Activated naive CD4-positive, alpha-beta T cell treated with anti-CD3 and anti-CD28 coated beads, Interleukin-2, amount 50 U/mL, for 72 hours (primary cell): ENCODE measurements around the gene CD163L1. TPM values are rescaled to one million over a fixed set of nuclear protein-coding genes. Genes with fewer than 3 reads are reported as not detected.
"Not testable (repeated sequence)": the region's sequence is repeated elsewhere in the genome, so short reads cannot be mapped to it uniquely, and the experiment has no call there.

ENCODE experiments used
- ATAC-seq, 2 donors: fragments of 150-1000 bp; cut with Tn5 transposase; 2 replicates each; pipeline ENCODE4 v1.10.0; 2021; ENCODE audit warnings: mild to moderate bottlenecking in 2 of 2, moderate library complexity in 2 of 2
- DNase-seq, 2 donors: peaks; one replicate each; pipeline ENCODE4 v3.0.0; 2021 to 2022; ENCODE audit warnings: low spot score in 2 of 2
- H3K27ac Mint-ChIP-seq, 2 donors: one replicate each; pipeline ENCODE4 v1.8.0; 2022; ENCODE audit warnings: mild to moderate bottlenecking in 2 of 2, mixed read lengths in 2 of 2
- H3K36me3 Mint-ChIP-seq, 2 donors: one replicate each; pipeline ENCODE4 v1.8.0; 2022; ENCODE audit warnings: mixed read lengths in 2 of 2
- H3K9me3 Mint-ChIP-seq, 2 donors: one replicate each; pipeline ENCODE4 v1.8.0; 2022; ENCODE audit warnings: mixed read lengths in 2 of 2
- total RNA-seq, 2 donors: library from RNA; stranded (reverse); gene quantifications; one replicate each; pipeline ENCODE4 v1.2.3, GENCODE V29; 2022

The CD163L1 gene
- total RNA-seq, 2 donors from 2014 or later, result not detected

- H3K27ac Mint-ChIP-seq, result no peak overlapping the region
- no peak for DNase-seq
- H3K9me3 Mint-ChIP-seq, result no peaks in the 10 kb centered on the region
- H3K36me3 Mint-ChIP-seq, result no peaks in the 10 kb centered on the region
- ATAC-seq, result no peak
Observed at GRCh38 chr12:7362734-7363133, 81.2 kb downstream of the CD163L1 start.

- no peak for ATAC-seq
- Mint-ChIP-seq H3K27ac (no peak overlapping the region), H3K36me3 (no peaks in the 10 kb centered on the region), H3K9me3 (no peaks in the 10 kb centered on the region)
- no peak for DNase-seq
Observed at GRCh38 chr12:7361265-7361664, 82.7 kb downstream of the CD163L1 start.

GRCh38 chr12:7354529-7354928, 89.4 kb downstream of the CD163L1 start:
- no peak for ATAC-seq
- Mint-ChIP-seq H3K27ac (no peak overlapping the region), H3K36me3 (no peaks in the 10 kb centered on the region), H3K9me3 (no peaks in the 10 kb centered on the region)
- DNase-seq, result no peak

GRCh38 chr12:7352661-7353060, 91.3 kb downstream of the CD163L1 start:
- no peak for DNase-seq
- H3K27ac Mint-ChIP-seq, result no peak overlapping the region
- no peak for ATAC-seq
- no peaks in the 10 kb centered on the region for H3K9me3 Mint-ChIP-seq
- no peaks in the 10 kb centered on the region for H3K36me3 Mint-ChIP-seq

- DNase-seq, result no peak
- Mint-ChIP-seq H3K27ac (no peak overlapping the region), H3K9me3 (no peaks in the 10 kb centered on the region), H3K36me3 (no peaks in the 10 kb centered on the region)
- ATAC-seq, result no peak
Observed at GRCh38 chr12:7351177-7351576, 92.8 kb downstream of the CD163L1 start.

DNA sequence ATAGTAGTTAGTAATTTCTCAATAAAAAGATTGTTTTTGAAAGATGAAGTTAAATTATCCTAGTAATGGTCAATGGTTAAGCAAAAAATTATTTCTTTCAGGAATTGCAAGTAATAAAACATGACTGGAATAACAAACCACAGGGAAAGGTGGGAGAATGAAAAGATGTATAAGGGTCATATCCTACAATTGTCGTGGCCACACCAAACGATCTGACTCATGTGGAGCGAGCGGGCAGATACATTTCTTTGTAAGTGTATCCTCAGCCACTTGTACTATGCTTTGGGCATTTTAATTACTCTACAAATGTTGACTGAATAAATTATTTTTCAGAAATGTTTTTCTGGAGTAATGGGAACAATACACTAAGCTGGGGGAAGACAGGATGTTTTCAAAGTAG, 94.5 kb downstream of the CD163L1 start:
- DNase-seq, result no peak
- peaks cover 8 to 12% of the 10 kb centered on the region in 2 donors for H3K36me3 Mint-ChIP-seq
- ATAC-seq, result no peak
- no peak overlapping the region for H3K27ac Mint-ChIP-seq
- H3K9me3 Mint-ChIP-seq, result peaks cover 7 to 11% of the 10 kb centered on the region in 2 donors

DNA sequence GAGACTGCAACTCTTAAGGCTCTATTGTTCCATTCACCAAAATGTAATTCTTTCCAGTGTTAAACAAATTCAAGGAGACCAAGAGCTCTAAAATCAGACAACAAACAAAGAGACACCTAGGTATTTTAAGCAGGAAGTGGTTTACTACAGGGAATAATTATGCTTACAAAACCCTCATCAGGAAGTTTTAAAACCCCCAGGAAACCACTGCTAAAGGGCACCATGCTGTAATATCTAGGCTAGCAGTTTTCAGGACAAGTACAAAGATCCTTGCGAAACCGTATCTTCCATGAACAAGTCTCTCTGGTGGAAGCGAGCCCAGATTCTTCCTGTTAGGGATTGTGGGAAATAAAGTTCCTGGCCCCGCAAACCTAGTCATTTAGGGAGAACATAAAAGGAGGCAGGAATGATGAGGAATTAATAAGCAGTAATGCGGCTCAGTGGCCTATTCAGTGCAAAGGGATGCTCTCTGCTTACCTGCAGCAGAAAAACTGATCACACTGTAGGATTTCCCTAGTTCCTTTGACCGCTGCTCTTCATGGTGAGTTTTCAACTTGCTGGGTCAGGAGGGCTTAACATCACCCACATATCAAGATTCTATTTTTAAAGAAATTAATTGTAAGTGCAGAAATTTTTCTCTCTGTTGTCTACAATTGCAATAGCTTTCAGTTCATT, 97.3 kb downstream of the CD163L1 start:
- DNase-seq (no peak), ATAC-seq (no peak)
- peaks cover 19 to 20% of the 10 kb centered on the region in 2 donors for H3K9me3 Mint-ChIP-seq
- H3K36me3 Mint-ChIP-seq, result peaks cover 8 to 18% of the 10 kb centered on the region in 2 donors
- no peak overlapping the region for H3K27ac Mint-ChIP-seq

- H3K9me3 Mint-ChIP-seq, result peaks cover 19 to 20% of the 10 kb centered on the region in 2 donors
- no peak for DNase-seq
- H3K36me3 Mint-ChIP-seq, result peaks cover 8 to 18% of the 10 kb centered on the region in 2 donors
- no peak overlapping the region for H3K27ac Mint-ChIP-seq
- no peak for ATAC-seq
Observed at GRCh38 chr12:7344833-7345606, 98.9 kb downstream of the CD163L1 start.

DNA sequence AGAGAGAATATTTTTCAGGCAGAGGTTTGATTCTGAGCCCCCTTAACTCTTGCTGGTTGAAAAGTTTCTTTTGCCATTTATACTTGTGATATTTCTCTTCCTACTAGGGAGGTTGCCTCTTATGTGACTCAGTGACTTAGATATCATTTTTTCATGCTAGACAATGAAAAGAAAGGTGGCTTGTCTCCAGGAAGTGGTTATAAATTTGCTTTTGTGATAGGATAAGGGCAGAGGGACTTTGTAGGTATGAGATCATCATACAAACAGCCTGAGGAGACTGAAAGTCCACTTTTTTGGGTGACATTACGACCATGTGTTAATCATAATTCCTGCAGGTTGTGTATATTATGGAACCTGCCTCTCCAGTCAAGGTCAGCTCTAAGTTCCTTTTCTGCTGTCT, 104.3 kb downstream of the CD163L1 start:
- peaks cover 9 to 14% of the 10 kb centered on the region in 2 donors for H3K9me3 Mint-ChIP-seq
- H3K36me3 Mint-ChIP-seq, result peaks cover 1 to 8% of the 10 kb centered on the region in 2 donors
- ATAC-seq, result no peak
- DNase-seq, result no peak
- H3K27ac Mint-ChIP-seq, result no peak overlapping the region

DNA sequence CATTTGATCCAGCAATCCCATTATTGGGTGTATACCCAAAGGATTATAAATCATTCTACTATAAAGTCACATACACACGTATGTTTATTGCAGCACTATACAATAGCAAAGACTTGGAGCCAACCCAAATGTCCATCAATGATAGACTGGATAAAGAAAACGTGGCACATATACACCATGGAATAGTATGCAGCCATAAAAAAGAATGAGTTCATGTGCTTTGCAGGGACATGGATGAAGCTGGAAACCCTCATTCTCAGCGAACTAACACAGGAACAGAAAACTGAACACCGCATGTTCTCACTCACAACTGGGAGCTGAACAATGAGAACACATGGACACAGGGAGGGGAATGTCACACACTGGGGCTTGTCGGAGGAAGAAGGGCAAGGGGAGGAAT, 106.2 kb downstream of the CD163L1 start:
- not testable (repeated sequence) for H3K27ac Mint-ChIP-seq, ATAC-seq, H3K9me3 Mint-ChIP-seq, DNase-seq, H3K36me3 Mint-ChIP-seq

DNA sequence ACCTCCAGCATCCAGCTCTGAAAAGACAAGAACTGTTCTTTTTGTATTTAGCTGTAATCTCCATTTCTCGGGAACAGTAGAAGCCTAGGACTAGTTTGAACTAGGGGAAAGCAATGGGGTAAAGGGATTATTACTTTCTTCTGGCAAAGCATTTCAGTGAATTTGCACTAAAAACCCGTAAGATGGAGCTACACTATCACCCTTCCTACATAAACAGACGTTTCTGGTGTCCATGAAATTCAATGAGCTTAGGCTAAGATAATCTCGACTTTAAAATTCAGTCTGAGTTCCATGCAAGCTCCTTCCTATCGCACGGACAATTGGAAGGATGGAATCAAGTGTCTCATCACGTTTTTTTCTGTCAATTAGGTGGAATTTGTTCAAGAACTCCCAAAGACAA, 116.0 kb downstream of the CD163L1 start:
- Mint-ChIP-seq H3K27ac (no peak overlapping the region), H3K36me3 (no peaks in the 10 kb centered on the region), H3K9me3 (peaks cover 0 to 9% of the 10 kb centered on the region in 2 donors)
- DNase-seq (no peak), ATAC-seq (no peak)

DNA sequence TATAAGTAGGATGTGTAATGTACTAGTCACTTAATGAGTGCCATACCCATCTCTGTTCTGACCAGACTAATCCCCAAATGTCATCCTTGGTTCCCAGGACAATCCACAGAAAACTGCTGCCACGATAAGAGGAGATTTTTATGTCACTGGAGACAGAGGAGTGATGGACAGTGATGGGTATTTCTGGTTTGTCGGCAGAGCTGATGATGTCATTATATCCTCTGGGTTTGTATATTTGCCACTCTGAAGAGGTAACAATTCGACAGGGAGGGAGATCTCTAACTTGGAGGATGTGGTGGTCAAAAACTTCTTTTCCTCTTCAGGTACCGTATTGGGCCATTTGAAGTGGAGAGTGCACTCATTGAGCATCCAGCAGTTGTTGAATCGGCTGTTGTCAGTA, 119.8 kb downstream of the CD163L1 start:
- Mint-ChIP-seq H3K27ac (no peak overlapping the region), H3K9me3 (no peaks in the 10 kb centered on the region), H3K36me3 (no peaks in the 10 kb centered on the region)
- no peak for ATAC-seq
- no peak for DNase-seq

GRCh38 chr12:7322599-7322998, 121.4 kb downstream of the CD163L1 start:
- Mint-ChIP-seq H3K27ac (no peak overlapping the region), H3K36me3 (no peaks in the 10 kb centered on the region), H3K9me3 (no peaks in the 10 kb centered on the region)
- ATAC-seq, result no peak
- no peak for DNase-seq

DNA sequence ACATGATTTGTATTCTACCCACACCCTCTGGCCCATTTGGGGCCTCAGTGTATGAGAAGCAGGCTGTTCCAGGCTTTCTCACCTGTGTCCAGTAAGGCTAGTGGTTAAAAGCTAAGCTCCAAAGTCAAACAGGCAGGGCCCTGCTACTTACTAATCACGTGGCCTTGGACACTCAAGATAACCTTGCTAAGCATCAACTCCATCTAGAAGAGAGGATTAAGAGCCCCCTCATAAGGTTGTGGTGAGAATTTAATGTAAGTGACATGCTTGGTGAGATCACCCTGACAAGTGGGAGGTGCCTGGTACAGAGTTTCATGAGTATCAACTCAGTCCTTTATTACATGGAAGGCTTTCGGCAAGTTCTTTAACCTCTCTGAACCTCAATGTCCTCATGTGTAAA, 122.3 kb downstream of the CD163L1 start:
- DNase-seq (no peak), ATAC-seq (no peak)
- Mint-ChIP-seq H3K27ac (no peak overlapping the region), H3K9me3 (no peaks in the 10 kb centered on the region), H3K36me3 (no peaks in the 10 kb centered on the region)

- DNase-seq (no peak), ATAC-seq (no peak)
- Mint-ChIP-seq H3K36me3 (no peaks in the 10 kb centered on the region), H3K27ac (no peak overlapping the region), H3K9me3 (no peaks in the 10 kb centered on the region)
Observed at GRCh38 chr12:7319930-7320329, 124.0 kb downstream of the CD163L1 start.

DNA sequence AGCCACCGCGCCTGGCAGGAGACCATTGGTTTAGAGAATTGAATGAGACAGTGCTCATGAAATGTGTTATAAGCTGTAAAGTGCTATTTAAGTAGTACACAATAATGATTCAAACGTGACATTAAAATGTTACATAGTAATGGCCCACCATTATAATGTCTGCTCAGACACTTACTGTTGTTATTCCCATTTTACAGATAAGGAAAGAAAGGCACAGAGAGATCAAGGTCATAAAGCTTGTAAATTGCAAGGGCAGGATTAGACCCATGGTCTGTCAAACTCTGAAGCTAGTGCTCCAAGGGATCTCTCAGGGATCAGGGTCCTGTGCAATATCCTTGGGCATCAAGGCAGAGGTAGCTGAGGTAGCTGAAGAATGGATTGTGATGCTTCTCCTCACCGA, 133.9 kb downstream of the CD163L1 start:
- DNase-seq (no peak), ATAC-seq (no peak)
- Mint-ChIP-seq H3K9me3 (no peaks in the 10 kb centered on the region), H3K27ac (no peak overlapping the region), H3K36me3 (no peaks in the 10 kb centered on the region)
